WTC11 (cell line): ENCODE measurements around the gene RBM19. TPM values are rescaled to one million over a fixed set of nuclear protein-coding genes. Genes with fewer than 3 reads are reported as not detected.

Experiments
- ATAC-seq: fragments of 200-7000 bp; cut with Tn5 transposase; 2 replicates; pipeline ENCODE4 v1.10.0; 2021; ENCODE audit warnings: mild to moderate bottlenecking, moderate library complexity
- CTCF ChIA-PET: fragments of 300-600 bp; sonication (Branson Sonifier 250); formaldehyde crosslinking; loops from one replicate; lab custom pipeline; 2021; ENCODE audit warnings: antibody characterized with exemption; lab: Charles Lee
- POLR2A ChIA-PET: fragments of 350-600 bp; sonication (Branson Sonifier 250); formaldehyde crosslinking; loops from one replicate; lab custom pipeline; 2021; ENCODE audit warnings: antibody characterized with exemption; lab: Charles Lee
- DNase-seq: peaks from one replicate; pipeline ENCODE4 v3.0.0; 2021; ENCODE audit warnings: low spot score
- H3K27ac Mint-ChIP-seq: 2 replicates; pipeline ENCODE4 v1.8.0; 2021; ENCODE audit warnings: mixed read lengths
- H3K27me3 Mint-ChIP-seq: 2 replicates; pipeline ENCODE4 v1.8.0; 2021; ENCODE audit warnings: low read depth, mild to moderate bottlenecking, moderate library complexity, mixed read lengths
- H3K36me3 Mint-ChIP-seq: 2 replicates; pipeline ENCODE4 v1.8.0; 2021; ENCODE audit warnings: mixed read lengths
- H3K4me1 Mint-ChIP-seq: 2 replicates; pipeline ENCODE4 v1.8.0; 2022; ENCODE audit warnings: mixed read lengths
- H3K4me3 Mint-ChIP-seq: 2 replicates; pipeline ENCODE4 v1.8.0; 2021; ENCODE audit warnings: mild to moderate bottlenecking, moderate library complexity, mixed read lengths
- H3K9me3 Mint-ChIP-seq: 2 replicates; pipeline ENCODE4 v1.8.0; 2021; ENCODE audit warnings: mixed read lengths
- AFF4 ChIP-seq: sonication (generic); formaldehyde crosslinking; IDR thresholded peaks from 2 replicates; pipeline ENCODE4 v1.8.1; 2023; ENCODE audit warnings: mild to moderate bottlenecking, missing genetic modification reagents, borderline replicate concordance
- AR ChIP-seq: fragments of 250-450 bp; sonication (Bioruptor Pico); IDR thresholded peaks from 2 replicates; pipeline ENCODE4 v1.9.0; 2021; ENCODE audit warnings: mild to moderate bottlenecking
- ATF1 ChIP-seq: sonication (generic); formaldehyde crosslinking; IDR thresholded peaks from 2 replicates; pipeline ENCODE4 v1.8.1; 2023; ENCODE audit warnings: mild to moderate bottlenecking, moderate library complexity, missing genetic modification reagents
- CTCF ChIP-seq: fragments of 200-600 bp; IDR thresholded peaks from 2 replicates; pipeline ENCODE4 v1.8.0; 2022; ENCODE audit warnings: antibody characterized with exemption
- ERG ChIP-seq: fragments of 250-450 bp; sonication (Bioruptor Pico); IDR thresholded peaks from 2 replicates; pipeline ENCODE4 v1.8.0; 2021; ENCODE audit warnings: mild to moderate bottlenecking
- HMGXB4 ChIP-seq: sonication (generic); formaldehyde crosslinking; IDR thresholded peaks from 2 replicates; pipeline ENCODE4 v1.8.1; 2023; ENCODE audit warnings: mild to moderate bottlenecking, moderate library complexity, missing genetic modification reagents
- IRF2 ChIP-seq: sonication (generic); formaldehyde crosslinking; IDR thresholded peaks from 2 replicates; pipeline ENCODE4 v1.8.0; 2022; ENCODE audit warnings: low read depth, missing genetic modification reagents, borderline replicate concordance
- NFYB ChIP-seq: sonication (generic); formaldehyde crosslinking; conservative IDR thresholded peaks from 2 replicates; pipeline ENCODE4 v1.8.0; 2022; ENCODE audit warnings: low read depth, missing genetic modification reagents
- NR1H2 ChIP-seq: sonication (generic); formaldehyde crosslinking; IDR thresholded peaks from 2 replicates; pipeline ENCODE4 v1.9.0; 2021; ENCODE audit warnings: mild to moderate bottlenecking, moderate library complexity, missing genetic modification reagents
- PRRX2 ChIP-seq: fragments of 250-450 bp; sonication (Bioruptor Pico); IDR thresholded peaks from 2 replicates; pipeline ENCODE4 v1.8.0; 2021; ENCODE audit warnings: mild to moderate bottlenecking
- SP1 ChIP-seq: sonication (generic); formaldehyde crosslinking; conservative IDR thresholded peaks from 2 replicates; pipeline ENCODE4 v1.8.1; 2022; ENCODE audit warnings: missing genetic modification reagents
- STAT6 ChIP-seq: sonication (generic); formaldehyde crosslinking; conservative IDR thresholded peaks from 2 replicates; pipeline ENCODE4 v1.8.1; 2023; ENCODE audit warnings: mild to moderate bottlenecking, low read depth, missing genetic modification reagents, moderate library complexity
- TCF7 ChIP-seq: sonication (generic); formaldehyde crosslinking; IDR thresholded peaks from 2 replicates; pipeline ENCODE4 v1.8.0; 2022; ENCODE audit warnings: mild to moderate bottlenecking, low read depth, missing genetic modification reagents, moderate library complexity
- TEAD4 ChIP-seq: sonication (generic); formaldehyde crosslinking; IDR thresholded peaks from 2 replicates; pipeline ENCODE4 v1.8.0; 2022; ENCODE audit warnings: mild to moderate bottlenecking, missing genetic modification reagents
- ZNF232 ChIP-seq: sonication (generic); formaldehyde crosslinking; IDR thresholded peaks from 2 replicates; pipeline ENCODE4 v1.8.0; 2022; ENCODE audit warnings: mild to moderate bottlenecking, missing genetic modification reagents
- ZNF416 ChIP-seq: fragments of 250-450 bp; sonication (Bioruptor Pico); IDR thresholded peaks from 2 replicates; pipeline ENCODE4 v1.9.0; 2021; ENCODE audit warnings: mild to moderate bottlenecking, inconsistent platforms
- ZNF532 ChIP-seq: fragments of 250-450 bp; sonication (Bioruptor Pico); IDR thresholded peaks from 2 replicates; pipeline ENCODE4 v1.9.0; 2021; ENCODE audit warnings: mild to moderate bottlenecking, borderline replicate concordance
- total RNA-seq: library from RNA; stranded (reverse); gene quantifications from 3 replicates; pipeline ENCODE4 v1.2.3, GENCODE V29; 2021

The RBM19 gene
- total RNA-seq, 1 experiment from 2014 or later = 60.1 TPM

GRCh38 chr12:113852264-113852663 is 113.9 kb downstream of the RBM19 start:
- Mint-ChIP-seq H3K27me3 (no peaks in the 10 kb centered on the region), H3K4me1 (no peaks in the 10 kb centered on the region), H3K27ac (no peak overlapping the region), H3K4me3 (no peak overlapping the region), H3K36me3 (no peaks in the 10 kb centered on the region; the same call in 1 of the 2 replicates), H3K9me3 (no peaks in the 10 kb centered on the region)
- DNase-seq = no peak
- no peak for ATAC-seq
- POLR2A ChIA-PET = no interaction called here
- CTCF ChIA-PET = interaction anchor here (1.9 kb wide), 2 partner anchors 15 to 33 kb away, joined by 5 to 6 read pairs; no protein-coding TSS in a partner anchor
- no peak for TF ChIP-seq ATF1 (CRISPR knock-in tag)
- TF ChIP-seq AR = no peak
- no peak for TF ChIP-seq TCF7
- no peak for TF ChIP-seq STAT6 (CRISPR knock-in tag)
- no peak for TF ChIP-seq NR1H2 (CRISPR knock-in tag)
- TF ChIP-seq HMGXB4 = no peak
- TF ChIP-seq ZNF532 = no peak
- no peak for TF ChIP-seq ERG (CRISPR knock-in tag)
- TF ChIP-seq IRF2 (CRISPR knock-in tag) = no peak
- no peak for TF ChIP-seq NFYB (CRISPR knock-in tag)
- no peak for TF ChIP-seq PRRX2 (CRISPR knock-in tag)
- TF ChIP-seq AFF4 (CRISPR knock-in tag) = no peak
- no peak for TF ChIP-seq CTCF
- no peak for TF ChIP-seq ZNF416 (CRISPR knock-in tag)
- no peak for TF ChIP-seq SP1 (CRISPR knock-in tag)
- TF ChIP-seq TEAD4 (CRISPR knock-in tag) = no peak
- TF ChIP-seq ZNF232 = no peak
